Measurements from ENCODE around the gene S1PR4.
"Not testable (repeated sequence)": the region's sequence is repeated elsewhere in the genome, so short reads cannot be mapped to it uniquely, and the experiment has no call there.

The S1PR4 gene

DNA sequence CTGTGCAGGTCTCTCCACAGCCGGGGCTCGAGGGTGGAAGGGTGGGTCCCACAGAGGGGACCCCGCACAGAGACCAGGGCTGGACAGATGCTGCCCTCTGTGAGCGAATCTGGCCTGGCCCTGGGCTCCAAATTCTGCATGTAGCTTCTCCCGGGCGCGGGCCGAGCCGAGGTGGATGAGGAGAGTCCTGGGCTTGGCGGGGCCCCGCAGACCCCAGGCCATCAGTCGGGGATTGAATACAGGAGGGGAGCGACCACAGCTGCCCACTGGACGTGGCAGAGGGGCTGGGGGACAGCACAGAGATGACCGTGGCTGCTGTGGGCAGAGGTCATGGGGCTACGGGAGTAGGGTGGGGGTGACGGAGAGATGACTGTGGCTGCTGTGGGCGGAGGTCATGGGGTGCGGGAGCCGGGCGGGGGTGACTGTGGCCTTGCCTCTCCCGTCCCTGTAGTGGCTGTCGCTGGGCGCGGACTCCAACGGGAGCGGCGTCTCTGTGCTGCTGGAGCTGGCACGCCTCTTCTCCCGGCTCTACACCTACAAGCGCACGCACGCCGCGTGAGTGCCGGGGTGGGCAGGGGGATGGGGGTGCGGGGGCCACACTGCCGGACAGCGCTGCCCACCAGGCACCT lies 22.6 kb downstream of the S1PR4 start:
- no peak for DNase-seq (ENCODE audit: low read depth)
- H3K4me3 ChIP-seq (replicated peaks; ENCODE audit: low read depth, low read length), result no peak overlapping the region
- TF ChIP-seq, protein P1, sequence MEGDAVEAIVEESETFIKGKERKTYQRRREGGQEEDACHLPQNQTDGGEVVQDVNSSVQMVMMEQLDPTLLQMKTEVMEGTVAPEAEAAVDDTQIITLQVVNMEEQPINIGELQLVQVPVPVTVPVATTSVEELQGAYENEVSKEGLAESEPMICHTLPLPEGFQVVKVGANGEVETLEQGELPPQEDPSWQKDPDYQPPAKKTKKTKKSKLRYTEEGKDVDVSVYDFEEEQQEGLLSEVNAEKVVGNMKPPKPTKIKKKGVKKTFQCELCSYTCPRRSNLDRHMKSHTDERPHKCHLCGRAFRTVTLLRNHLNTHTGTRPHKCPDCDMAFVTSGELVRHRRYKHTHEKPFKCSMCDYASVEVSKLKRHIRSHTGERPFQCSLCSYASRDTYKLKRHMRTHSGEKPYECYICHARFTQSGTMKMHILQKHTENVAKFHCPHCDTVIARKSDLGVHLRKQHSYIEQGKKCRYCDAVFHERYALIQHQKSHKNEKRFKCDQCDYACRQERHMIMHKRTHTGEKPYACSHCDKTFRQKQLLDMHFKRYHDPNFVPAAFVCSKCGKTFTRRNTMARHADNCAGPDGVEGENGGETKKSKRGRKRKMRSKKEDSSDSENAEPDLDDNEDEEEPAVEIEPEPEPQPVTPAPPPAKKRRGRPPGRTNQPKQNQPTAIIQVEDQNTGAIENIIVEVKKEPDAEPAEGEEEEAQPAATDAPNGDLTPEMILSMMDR (IDR thresholded peaks at IDR 0.05; ENCODE audit: low read length, missing control alignments), result no peak

DNA sequence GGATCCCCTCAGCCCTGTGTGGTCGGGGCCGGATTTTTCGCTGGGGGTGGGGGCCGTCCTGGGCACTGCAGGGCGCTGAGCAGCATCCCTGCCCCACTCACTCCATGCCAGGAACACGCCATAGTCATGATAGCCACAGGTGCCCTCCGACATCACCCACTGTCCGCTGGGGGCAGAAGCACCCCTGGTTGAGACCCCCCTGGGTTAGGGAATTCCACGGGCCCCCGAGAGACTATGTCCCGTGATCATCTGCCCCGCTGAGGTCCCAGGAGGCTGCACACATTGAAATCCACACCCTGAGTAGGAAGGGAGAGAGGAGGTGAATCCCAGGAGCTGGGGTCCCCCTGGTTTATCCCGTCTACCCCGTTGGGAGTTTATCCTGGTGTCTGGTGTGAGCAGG lies 23.3 kb downstream of the S1PR4 start:
- TF ChIP-seq, protein P1 (IDR thresholded peaks at IDR 0.05; ENCODE audit: low read length, missing control alignments), result no peak
- H3K4me3 ChIP-seq (replicated peaks; ENCODE audit: low read depth, low read length), result no peak overlapping the region
- no peak for DNase-seq (ENCODE audit: low read depth)

DNA sequence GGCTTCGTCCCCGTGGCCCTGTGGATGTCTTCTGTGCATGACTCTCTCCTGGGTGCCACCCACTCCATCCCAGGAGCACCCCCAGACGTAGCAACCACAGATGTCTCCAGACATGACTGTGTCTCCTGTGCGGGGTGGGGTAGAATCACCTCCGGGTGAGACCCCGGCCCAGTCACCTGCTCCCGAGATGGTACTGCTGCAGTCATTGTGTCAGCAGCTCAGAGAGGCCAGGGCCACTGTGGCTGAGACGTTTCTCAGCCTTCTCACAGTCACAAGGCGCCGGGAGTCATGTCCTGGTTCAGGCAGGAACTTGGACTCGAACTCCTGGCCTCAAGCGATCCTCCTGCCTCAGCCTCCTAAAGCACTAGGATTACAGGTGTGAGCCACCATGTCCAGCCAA lies 23.8 kb downstream of the S1PR4 start:
- no peak for DNase-seq (ENCODE audit: low read depth)
- TF ChIP-seq, protein P1 (IDR thresholded peaks at IDR 0.05; ENCODE audit: low read length, missing control alignments), result no peak
- H3K4me3 ChIP-seq (replicated peaks; ENCODE audit: low read depth, low read length), result no peak overlapping the region

DNA sequence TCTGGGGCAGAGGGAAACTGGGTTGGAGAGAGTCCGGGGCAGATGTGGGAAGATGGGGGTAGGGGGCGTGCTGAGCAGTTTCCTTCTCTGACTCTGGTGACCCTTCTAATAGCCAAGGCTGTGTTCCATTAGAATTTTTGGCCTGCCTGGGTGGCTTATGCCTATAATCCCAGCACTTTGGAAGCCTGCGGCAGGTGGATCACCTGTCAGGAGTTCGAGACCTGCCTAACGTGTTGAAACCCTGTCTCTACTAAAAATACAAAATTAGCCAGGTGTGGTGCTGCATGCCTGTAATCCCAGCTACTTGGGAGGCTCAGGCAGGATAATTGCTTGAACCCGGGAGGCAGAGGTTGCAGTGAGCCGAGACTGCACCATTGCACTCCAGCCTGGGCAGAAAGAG lies 24.3 kb downstream of the S1PR4 start:
- not testable (repeated sequence) for DNase-seq (ENCODE audit: low read depth); H3K4me3 ChIP-seq (replicated peaks; ENCODE audit: low read depth, low read length)

DNA sequence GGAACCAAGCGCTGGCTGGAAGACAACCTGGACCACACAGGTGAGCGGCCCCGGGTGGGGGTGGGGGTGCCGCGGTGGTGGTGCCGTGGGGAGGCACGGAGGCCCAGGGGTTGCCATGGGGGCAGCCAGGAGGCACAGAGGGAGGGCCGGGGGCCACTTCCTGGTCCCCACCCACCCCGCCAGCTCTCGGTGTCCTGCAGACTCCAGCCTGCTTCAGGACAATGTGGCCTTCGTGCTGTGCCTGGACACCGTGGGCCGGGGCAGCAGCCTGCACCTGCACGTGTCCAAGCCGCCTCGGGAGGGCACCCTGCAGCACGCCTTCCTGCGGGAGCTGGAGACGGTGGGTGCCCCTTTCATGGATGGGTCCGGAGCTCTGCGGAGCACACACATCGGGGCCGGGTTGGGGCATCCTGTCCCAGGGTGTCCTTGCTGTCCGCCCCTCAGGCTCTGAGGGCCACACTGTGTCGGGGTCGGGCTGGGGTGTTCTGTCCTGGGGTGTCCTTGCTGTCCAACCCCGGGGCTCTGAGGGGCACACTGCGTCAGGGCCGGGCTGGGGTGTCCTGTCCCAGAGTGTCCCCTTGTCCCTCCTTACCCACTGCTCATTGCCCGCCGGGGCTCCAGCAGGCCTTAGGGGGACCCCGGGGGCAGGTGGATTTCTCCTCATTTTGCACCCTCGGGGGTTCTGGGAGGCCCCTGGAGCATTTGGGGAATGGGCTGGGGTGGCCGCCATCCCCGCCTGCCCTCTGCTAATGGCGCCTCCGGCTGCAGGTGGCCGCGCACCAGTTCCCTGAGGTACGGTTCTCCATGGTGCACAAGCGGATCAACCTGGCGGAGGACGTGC lies 25.5 kb downstream of the S1PR4 start:
- no peak for DNase-seq (ENCODE audit: low read depth)
- no peak overlapping the region for H3K4me3 ChIP-seq (replicated peaks; ENCODE audit: low read depth, low read length)
- TF ChIP-seq, protein P1 (IDR thresholded peaks at IDR 0.05; ENCODE audit: low read length, missing control alignments), result no peak

DNA sequence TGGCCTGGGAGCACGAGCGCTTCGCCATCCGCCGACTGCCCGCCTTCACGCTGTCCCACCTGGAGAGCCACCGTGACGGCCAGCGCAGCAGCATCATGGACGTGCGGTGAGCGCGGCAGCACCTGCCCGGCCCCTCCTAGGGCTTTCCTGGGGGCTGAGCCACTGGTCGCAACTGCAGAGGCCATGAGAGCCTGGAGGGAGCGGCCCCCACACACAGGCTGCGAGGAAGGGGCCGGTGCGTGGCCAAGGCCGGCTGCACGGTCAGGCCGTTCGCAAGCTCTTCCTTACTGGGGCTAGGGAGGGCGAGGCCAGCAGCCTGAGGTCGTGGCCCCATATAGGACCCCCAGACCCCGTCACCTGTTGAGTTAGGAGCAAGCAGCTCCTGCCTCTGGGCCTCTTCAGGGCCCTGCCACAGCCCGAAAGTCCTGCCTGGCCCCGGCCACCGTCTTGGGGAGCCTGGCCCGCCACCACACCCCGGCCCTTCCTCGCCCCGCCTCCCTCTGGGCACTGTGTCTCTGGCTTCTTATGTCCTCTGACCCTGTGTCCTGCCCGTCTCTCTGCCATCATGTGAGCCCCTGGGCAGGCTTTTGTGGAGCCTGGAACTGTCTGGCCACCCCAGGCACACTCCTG lies 26.2 kb downstream of the S1PR4 start:
- H3K4me3 ChIP-seq (replicated peaks; ENCODE audit: low read depth, low read length), result no peak overlapping the region
- no peak for DNase-seq (ENCODE audit: low read depth)

More for the DNA sequence above, 26.2 kb downstream of the S1PR4 start:
- TF ChIP-seq, protein P1 (IDR thresholded peaks at IDR 0.05; ENCODE audit: low read length, missing control alignments), result no peak

Data from fibroblast of pulmonary artery (primary cell).